ENCODE measurements around the gene ALK.
"Not testable (repeated sequence)": the region's sequence is repeated elsewhere in the genome, so short reads cannot be mapped to it uniquely, and the experiment has no call there.

The ALK gene

DNA sequence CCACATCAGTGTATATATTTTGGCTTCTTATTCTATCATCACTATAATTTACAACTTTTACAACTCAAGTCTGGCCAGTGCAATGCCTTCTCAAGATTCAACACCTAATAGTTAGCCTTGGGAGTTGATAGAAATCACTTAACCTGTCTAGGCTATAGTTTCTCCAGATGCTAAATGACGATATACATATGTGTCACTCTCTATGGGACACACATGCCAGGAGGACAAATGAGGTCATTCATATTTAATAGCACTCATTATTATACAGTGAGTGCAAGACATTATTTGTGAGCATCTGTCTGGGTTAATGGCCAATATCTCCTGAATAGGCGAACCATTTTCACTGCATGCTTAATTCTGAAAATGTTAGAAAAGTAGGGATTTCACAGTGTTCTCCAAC, 89.8 kb downstream of the ALK start:
- FAIRE-seq (no peak), DNase-seq (ENCODE audit: insufficient read length, low spot score) (no peak)
- TF ChIP-seq, protein P1, sequence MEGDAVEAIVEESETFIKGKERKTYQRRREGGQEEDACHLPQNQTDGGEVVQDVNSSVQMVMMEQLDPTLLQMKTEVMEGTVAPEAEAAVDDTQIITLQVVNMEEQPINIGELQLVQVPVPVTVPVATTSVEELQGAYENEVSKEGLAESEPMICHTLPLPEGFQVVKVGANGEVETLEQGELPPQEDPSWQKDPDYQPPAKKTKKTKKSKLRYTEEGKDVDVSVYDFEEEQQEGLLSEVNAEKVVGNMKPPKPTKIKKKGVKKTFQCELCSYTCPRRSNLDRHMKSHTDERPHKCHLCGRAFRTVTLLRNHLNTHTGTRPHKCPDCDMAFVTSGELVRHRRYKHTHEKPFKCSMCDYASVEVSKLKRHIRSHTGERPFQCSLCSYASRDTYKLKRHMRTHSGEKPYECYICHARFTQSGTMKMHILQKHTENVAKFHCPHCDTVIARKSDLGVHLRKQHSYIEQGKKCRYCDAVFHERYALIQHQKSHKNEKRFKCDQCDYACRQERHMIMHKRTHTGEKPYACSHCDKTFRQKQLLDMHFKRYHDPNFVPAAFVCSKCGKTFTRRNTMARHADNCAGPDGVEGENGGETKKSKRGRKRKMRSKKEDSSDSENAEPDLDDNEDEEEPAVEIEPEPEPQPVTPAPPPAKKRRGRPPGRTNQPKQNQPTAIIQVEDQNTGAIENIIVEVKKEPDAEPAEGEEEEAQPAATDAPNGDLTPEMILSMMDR (IDR thresholded peaks at IDR 0.05; ENCODE audit: insufficient read depth, missing control alignments) = no peak

DNA sequence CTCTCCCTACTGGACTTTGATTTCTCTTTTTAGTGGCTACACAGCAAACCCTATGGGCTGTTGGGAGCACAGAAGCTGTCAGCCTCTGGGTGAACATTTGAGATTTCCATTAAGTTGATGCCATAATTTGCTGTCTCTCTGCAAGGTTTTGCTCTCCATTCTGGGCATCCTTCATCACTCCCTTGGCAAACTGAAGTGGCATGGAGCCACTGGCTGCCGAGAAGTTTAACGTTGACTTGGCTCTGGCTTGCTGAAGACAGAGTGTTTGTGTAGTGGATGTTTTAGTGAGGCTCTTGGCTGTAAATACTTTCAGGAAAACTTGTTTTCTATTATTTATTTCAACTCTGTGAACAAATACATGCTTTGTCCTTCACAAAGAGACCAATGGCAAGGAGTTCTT, 91.5 kb downstream of the ALK start:
- FAIRE-seq (no peak), DNase-seq (ENCODE audit: insufficient read length, low spot score) (no peak)
- TF ChIP-seq, protein P1 (IDR thresholded peaks at IDR 0.05; ENCODE audit: insufficient read depth, missing control alignments) = no peak

DNA sequence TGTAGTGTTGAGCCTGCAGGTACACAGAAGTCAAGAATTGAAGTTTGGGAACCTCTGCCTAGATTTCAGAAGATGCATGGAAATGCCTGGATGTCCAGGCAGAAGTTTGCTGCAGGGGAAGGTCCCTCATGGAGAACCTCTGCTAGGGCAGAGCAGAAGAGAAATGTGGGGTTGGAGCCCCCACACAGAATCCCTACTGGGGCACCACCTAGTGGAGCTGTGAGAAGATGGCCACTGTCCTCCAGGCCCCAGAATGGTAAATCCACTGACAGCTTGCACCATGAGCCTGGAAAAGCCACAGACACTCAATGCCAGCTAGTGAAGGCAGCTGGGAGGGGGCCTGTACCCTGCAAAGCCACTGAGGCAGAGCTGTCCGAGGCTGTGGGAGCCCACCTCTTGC, 97.2 kb downstream of the ALK start:
- DNase-seq (ENCODE audit: insufficient read length, low spot score) = not testable (repeated sequence)

DNA sequence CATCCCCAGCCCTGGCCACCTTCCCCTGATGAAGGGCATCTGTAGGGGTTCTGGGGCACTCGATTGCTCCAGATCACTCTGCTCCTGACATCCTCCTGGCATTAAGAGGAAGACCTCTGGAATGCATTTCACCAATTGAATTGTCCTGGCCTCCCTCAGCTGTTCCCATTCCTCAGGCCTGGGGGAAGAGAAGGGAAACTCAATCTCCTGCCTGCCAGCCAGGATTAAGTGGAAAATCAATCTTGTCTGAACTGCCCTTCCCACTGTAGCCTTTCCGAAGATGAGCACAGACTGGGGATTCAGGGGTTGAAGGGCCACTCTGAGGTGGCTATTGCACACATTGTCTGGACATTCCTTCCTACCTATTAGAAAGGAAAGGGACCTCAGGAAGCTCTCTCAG, 99.8 kb downstream of the ALK start:
- DNase-seq (ENCODE audit: insufficient read length, low spot score) (no peak), FAIRE-seq (no peak)
- TF ChIP-seq, protein P1 (IDR thresholded peaks at IDR 0.05; ENCODE audit: insufficient read depth, missing control alignments) = no peak

More for the DNA sequence above, 97.2 kb downstream of the ALK start:
- not testable (repeated sequence) for FAIRE-seq

DNA sequence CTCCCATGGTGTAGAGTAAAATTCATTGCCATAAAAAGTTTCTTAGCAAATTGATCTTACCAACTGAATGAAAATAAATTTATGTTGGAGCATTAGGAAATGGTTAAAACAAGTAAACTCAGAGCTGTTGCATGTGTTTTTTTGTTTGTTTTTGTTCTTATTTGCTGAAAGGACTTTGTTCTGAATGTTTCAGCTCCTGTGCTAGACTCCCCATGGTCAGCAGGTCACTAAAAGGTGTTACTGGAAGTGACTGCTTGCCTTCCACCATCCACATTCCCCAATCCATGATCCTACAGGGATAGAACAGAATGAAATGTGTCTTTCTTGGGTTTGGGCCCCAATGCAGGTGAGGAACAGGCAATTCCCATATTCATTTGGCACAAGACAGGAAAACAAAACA, 101.8 kb downstream of the ALK start:
- no peak for FAIRE-seq
- TF ChIP-seq, protein P1 (IDR thresholded peaks at IDR 0.05; ENCODE audit: insufficient read depth, missing control alignments) = no peak
- no peak for DNase-seq (ENCODE audit: insufficient read length, low spot score)

DNA sequence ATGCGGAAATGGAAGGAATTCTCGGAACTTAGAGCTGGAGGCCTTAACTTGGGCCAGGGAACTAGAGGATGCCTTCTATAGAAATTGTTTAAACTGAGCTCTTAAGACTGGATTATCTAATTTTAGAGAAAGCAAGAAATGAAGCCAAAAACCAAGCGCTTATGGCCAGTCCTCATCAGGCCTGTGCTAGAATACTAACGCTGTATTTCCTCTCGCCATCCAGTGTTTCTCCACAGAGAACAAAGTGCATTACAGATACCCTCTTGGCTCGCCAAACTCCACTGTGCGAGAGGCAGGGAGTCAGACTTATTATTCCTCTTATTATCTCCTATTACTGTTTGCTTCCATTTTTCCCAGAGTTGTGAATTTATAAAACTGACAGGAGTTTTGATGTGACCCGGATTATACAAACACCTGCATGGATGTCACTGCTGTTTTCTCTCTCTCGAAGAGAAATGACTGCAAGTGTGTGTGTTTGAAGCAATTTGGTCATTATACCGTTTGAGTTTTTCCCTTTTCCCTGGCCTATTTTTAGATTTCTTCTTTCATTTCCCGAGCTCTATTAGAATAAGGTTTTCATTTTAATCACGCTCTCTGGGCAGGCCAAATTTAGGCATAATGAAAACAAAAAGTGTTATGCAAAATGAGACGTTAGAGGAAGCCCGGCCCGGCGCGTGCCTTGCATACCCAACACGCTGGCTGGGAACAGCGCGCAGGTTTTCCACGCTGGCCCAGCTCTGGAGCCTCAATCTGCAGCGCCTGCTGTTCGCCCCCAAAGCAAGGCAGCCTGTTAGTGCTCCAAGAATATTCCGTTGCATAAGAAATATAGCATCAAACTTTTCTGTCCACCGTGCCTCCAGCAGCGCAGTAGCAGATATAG, 103.3 kb downstream of the ALK start:
- no peak for DNase-seq (ENCODE audit: insufficient read length, low spot score)
- no peak for FAIRE-seq
- TF ChIP-seq, protein P1 (IDR thresholded peaks at IDR 0.05; ENCODE audit: insufficient read depth, missing control alignments) = no peak

DNA sequence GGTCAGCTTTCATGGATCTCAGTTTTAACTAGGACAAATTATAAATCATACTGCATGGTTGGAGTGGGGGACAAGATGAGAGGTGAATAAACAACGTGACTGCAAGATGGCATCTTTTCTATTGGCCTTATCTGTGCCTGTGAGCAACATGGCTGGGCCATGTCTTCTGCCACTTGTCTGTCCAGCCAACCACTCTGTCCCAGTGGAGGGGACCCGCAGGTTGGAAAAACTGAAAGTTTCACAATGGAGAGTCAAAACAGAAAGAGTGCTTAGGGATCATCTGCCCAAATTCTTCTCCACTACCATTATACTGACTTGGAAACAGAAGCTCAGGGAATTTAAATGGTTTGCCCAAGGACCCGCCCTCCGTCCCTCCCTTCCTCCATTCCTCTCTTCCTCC, 104.1 kb downstream of the ALK start:
- DNase-seq (ENCODE audit: insufficient read length, low spot score) (no peak), FAIRE-seq (no peak)
- TF ChIP-seq, protein P1 (IDR thresholded peaks at IDR 0.05; ENCODE audit: insufficient read depth, missing control alignments) = no peak

Data from D721Med (cell line).